NK-92 treated with Interleukin-12 subunit alpha and Interleukin-12 subunit beta, amount 100 ng/mL, for 24 hours (cell line): ENCODE results near the gene CXCL17.

Experiments
- DNase-seq: peaks from one replicate; lab custom pipeline; 2025; lab: John Stamatoyannopoulos, UW

The CXCL17 gene

GRCh38 chr19:42423462-42424344, 19.0 kb downstream of the CXCL17 start:
- DNase-seq, result peak; percentile 88

GRCh38 chr19:42422901-42423461, 19.8 kb downstream of the CXCL17 start:
- DNase-seq, result peak; percentile 54

- no peak for DNase-seq
Measured at GRCh38 chr19:42422092-42422900, 20.4 kb downstream of the CXCL17 start.

- no peak for DNase-seq
Measured at GRCh38 chr19:42421591-42422031, 21.1 kb downstream of the CXCL17 start.

GRCh38 chr19:42421101-42421500, 21.6 kb downstream of the CXCL17 start:
- no peak for DNase-seq

GRCh38 chr19:42420055-42420544, 22.6 kb downstream of the CXCL17 start:
- DNase-seq, result peak; percentile 59

- no peak for DNase-seq
Measured at GRCh38 chr19:42419309-42419708, 23.4 kb downstream of the CXCL17 start.

- DNase-seq, result no peak
Measured at GRCh38 chr19:42412661-42413076, 30.1 kb downstream of the CXCL17 start.

- no peak for DNase-seq
Measured at GRCh38 chr19:42412227-42412626, 30.5 kb downstream of the CXCL17 start.

GRCh38 chr19:42411581-42412178, 31.1 kb downstream of the CXCL17 start:
- DNase-seq, result no peak

GRCh38 chr19:42410371-42410770, 32.4 kb downstream of the CXCL17 start:
- no peak for DNase-seq

- no peak for DNase-seq
Measured at GRCh38 chr19:42409477-42409876, 33.3 kb downstream of the CXCL17 start.

- no peak for DNase-seq
Measured at GRCh38 chr19:42407816-42408175, 35.0 kb downstream of the CXCL17 start.

GRCh38 chr19:42407085-42407815, 35.5 kb downstream of the CXCL17 start:
- no peak for DNase-seq

- DNase-seq, result no peak
Measured at GRCh38 chr19:42406111-42406510, 36.6 kb downstream of the CXCL17 start.

GRCh38 chr19:42403586-42403985, 39.2 kb downstream of the CXCL17 start:
- DNase-seq, result no peak

- DNase-seq, result no peak
Measured at GRCh38 chr19:42402376-42403116, 40.2 kb downstream of the CXCL17 start.

- DNase-seq, result peak; percentile 8
Measured at GRCh38 chr19:42401365-42402303, 41.1 kb downstream of the CXCL17 start.

GRCh38 chr19:42400404-42400803, 42.3 kb downstream of the CXCL17 start:
- DNase-seq, result no peak
